ENCODE data around the gene MKX.

DNA sequence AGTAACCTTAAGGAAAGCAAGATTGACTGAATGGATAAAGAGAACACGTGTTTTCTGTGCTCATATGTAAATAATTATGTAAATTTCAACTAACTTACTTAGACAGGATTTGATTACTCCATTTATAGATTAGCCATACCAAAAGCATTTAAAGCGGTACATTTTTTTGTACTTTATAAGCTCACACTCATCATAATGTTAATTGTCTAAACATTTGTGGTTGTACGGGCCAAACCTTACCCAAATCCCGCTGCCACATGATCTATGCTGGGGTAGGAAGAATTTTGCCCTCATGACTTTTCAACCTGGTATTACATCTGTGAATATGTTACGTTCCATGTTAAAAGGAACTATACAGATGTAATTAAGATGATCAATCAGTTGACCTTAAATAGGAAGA lies 29.1 kb downstream of the MKX start:
- TF ChIP-seq POLR2AphosphoS5 (IDR thresholded peaks at IDR 0.05) (no peak), CTCF (IDR thresholded peaks at IDR 0.05) (no peak), POLR2A (IDR thresholded peaks at IDR 0.05) (no peak), EP300 (IDR thresholded peaks at IDR 0.05; ENCODE audit: low read depth) (no peak)

All from transverse colon (tissue), 4 donors.